Stimulated activated CD4-positive, alpha-beta T cell treated with anti-CD3 and anti-CD28 coated beads, Interleukin-1b, Interleukin-23, amount 100 ng/mL, for 24 hours (primary cell): Measurements from ENCODE around the gene FN1.

Source experiments
- DNase-seq, 4 experiments: peaks; one replicate each; pipeline ENCODE4 v3.0.0-alpha.2; 2020; ENCODE audit warnings: low read depth in 4 of 4, low spot score in 1 of 4

FN1 gene

DNA sequence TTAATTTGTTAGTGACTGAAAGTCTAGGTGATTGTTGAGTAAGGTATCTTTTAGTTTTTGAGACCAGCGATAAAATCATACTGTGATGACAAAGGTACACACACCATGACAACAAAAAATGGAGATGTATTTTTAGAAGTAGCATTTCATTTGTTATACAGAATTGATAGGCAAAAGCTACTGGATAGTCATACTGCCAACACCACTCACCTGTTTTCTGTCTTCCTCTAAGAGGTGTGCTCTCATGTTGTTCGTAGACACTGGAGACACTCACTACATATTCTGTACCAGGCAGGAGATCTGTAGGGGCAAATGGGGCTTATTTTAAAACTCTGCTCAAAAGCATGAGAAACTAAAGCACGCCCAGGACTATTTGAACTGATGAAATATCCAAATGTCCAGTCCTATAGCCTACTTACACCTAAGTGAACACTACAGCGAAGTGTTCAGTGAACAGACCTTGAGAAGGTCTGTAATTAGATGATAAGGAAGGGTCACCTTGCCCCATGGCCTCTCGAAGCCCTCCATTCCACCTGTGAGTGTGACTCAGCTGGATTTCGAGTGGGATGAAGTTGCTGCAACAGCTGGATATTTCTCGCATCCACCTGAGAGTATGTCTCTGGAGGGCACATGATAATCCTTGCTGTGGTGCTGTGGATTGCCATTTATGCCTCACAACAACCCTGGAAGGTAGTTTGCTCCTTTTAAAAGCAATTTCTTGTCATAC is 47.7 kb downstream of the FN1 start:
- DNase-seq: no peak

DNA sequence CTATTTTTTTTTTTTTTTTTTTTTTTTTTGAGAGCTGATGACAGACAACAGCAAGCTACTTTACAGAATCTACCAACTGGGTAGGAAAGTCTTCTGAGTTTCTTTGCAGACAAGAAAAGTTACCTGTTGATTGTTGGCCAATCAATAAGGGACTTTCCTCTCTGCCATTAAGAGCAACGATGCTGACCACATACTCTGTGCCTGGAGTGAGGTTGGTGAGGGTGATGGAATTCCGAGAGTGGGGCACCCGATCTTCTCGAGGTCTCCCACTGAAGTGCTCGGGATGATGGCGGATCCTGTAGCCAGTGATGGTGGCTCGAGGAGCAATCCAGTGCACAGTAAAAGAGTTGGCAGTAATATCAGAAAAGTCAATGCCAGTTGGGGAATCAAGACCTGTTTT is 49.3 kb downstream of the FN1 start:
- no peak for DNase-seq

DNA sequence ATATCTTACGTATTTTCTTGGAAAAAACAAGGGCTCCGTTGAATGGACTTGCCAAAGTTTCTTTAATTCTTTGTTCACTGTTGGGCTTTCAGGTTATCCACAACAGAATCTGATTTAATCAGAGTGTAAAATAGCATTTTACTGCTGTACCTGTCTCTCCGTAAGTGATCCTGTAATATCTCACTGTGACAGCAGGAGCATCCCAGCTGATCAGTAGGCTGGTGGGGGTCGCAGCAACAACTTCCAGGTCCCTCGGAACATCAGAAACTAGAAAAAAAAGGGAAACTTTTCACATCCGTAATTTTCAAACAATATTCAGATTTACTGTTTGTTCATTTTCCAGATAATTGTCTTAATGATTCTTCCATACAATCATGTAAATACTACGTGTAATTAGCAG is 51.2 kb downstream of the FN1 start:
- DNase-seq: no peak

DNA sequence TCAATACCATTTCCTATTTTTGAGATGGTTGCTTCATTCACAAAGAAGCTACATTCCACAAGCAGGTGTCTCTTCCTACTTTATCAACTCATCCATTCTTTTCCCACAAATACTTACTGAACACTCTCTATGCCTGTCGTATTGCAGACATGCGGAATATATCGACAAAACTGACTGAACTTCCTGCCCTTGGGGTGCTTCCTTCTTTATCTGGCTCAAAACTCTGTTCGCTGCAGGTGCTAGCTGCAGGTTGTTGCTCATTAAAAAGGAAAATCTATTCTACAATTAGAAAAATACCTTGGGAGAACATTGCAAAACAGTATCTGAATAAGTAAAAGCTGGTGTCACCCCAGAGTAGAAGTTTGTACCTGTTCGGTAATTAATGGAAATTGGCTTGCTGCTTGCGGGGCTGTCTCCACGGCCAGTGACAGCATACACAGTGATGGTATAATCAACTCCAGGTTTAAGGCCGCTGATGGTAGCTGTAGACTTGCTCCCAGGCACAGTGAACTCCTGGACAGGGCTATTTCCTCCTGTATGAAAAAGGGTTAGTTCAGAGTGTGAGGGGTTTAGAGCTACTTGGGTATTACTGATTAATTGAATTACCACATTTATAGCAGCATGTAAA is 52.1 kb downstream of the FN1 start:
- no peak for DNase-seq

DNA sequence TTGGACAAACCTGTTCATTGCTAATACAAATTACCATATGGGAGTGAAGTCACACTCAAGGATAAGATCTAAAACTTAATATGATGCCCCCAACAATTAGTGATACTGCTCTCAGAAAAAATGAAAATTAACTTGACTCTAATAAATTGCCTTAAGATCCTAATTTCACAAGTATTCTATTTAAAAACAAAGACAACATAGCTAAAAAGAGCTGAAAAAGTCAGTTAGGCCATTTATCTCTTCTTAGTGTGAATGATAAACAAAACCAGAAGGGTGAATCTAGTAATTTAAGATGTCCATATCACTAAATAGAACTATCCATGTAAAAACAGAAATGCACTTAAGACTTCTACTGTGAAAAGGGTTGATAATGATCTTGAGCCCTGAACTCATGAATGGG is 53.4 kb downstream of the FN1 start:
- no peak for DNase-seq

DNA sequence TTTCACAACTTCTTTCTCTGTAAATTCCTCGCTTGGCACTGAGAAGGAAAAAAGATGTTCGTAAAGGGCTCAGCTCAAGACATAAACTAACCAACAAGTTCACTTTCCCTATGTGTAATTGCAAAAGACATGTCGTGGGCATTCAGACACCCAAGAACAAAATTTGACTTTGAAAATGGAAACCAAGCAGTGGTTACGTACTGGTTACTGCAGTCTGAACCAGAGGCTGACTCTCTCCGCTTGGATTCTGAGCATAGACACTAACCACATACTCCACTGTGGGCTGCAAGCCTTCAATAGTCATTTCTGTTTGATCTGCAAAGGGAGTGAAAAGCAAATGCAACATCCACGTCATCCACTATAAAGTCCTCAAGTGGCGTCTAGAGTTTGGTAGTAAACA is 53.9 kb downstream of the FN1 start:
- no peak for DNase-seq

DNA sequence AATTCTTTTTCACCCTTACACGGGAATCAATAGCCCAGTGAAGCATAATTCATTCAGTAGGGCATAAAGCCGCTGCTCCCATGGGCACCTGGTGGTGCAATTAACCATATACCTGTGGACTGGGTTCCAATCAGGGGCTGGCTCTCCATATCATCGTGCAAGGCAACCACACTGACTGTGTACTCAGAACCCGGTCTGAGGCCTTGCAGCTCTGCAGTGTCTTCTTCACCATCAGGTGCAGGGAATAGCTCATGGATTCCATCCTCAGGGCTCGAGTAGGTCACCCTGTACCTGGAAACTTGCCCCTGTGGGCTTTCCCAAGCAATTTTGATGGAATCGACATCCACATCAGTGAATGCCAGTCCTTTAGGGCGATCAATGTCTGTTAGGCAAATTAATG is 55.2 kb downstream of the FN1 start:
- no peak for DNase-seq

DNA sequence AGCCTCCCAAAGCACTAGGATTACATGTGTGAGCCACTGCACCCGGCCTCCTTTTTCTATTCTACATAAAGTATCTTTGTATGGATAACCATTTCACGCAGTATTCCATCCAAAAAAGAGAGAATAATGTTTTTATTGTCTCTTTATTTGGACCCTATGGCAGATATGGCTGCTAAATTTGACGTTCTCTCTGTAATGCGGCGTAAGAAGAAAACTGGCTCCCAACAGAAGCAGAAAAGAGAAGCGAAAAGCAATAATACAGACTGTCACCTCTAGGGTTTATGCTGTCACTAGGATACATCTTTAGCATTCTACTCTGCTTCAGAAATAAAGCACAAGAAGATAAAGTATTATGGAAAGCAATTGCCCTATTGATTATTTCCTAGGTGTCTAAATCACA is 55.9 kb downstream of the FN1 start:
- no peak for DNase-seq

DNA sequence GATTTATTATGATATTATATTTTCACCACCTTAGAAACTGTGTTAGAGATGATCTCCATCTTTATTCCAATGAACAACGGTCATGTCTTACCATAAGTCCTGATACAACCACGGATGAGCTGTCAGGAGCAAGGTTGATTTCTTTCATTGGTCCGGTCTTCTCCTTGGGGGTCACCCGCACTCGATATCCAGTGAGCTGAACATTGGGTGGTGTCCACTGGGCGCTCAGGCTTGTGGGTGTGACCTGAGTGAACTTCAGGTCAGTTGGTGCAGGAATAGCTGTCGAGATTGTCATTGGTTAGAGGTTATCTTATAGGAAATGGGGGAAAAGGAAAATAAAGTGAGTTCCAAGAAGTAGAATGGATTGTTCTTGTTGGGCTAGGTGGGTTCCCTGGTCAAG is 56.8 kb downstream of the FN1 start:
- no peak for DNase-seq

DNA sequence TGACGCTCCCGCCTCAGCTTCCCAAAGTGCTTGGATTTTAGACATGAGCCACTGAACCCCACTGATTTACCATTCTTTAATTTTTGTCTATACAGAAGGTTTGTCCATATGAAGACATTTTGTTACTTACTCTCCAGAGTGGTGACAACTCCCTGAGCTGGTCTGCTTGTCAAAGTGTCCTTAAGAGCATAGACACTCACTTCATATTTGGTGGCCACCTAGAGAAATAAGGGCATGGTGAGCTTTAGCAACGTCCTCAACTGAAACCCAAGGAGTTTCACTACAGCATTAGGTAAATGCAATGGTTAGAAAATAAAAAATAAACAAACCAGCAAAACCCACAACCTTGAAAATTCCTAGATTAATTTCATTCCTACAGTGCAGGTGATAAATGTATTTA is 57.8 kb downstream of the FN1 start:
- DNase-seq: no peak

DNA sequence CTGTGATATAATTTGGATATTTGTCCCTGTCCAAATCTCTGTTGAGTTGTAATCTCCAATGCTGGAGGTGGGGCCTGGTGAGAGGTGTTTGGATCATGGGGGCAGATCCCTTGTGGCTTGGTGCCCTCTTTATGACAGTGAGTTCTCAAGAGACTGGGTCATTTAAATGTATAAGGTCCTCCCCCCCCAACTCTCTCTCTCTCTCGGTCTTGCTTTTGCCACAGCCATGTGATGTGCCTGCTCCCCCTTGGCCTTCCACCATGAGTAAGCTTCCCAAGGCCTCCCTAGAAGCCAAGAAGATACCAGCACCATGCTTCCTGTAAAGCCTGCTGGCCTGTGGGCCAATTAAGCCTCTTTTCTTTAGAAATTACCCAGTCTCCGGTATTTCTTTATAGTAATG is 58.6 kb downstream of the FN1 start:
- DNase-seq: no peak

DNA sequence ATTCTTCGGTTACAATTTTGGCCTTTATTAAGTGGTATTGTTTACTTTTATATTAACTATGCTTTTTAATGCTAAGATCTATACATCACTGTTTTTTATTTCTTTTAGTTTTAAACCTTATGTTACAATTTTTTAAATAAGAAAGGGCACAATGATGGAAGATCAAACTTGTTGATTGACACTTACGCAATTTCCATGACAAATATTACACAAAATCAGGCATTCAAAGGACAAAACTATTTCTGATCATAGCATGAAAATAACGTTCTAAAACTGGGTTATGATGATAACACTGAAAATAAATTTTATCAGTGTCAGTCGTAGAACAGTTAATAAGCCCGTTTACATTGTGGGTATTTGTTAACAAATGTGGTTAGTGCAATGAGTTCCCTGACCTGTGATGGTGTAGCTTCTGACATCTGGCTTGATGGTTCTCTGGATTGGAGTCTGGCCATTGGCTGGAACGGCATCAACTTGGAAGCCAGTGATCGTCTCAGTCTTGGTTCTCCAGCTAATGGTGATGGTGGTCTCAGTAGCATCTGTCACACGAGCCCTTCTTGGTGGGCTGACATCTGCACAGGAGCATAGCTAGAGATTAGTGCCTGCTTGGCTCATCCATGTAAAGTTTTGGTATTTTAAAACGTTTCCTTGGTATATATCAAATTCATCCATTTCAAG is 59.6 kb downstream of the FN1 start:
- no peak for DNase-seq

DNA sequence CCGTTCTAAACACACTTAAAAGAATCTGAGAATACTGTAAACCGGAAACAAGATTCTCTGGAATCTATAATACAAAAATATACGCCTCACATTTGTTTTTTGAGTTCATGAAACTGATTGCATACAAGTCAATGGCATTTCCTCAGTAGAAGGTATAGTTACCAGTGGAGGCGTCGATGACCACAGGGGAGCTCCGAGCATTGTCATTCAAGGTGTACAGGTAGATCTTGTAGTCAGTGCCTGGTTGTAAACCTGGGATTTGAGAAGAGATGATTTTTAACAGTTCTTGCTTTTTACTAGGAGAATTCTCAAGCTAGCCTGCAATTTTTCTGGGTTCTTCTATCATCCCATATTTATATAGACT is 60.4 kb downstream of the FN1 start:
- DNase-seq: no peak

DNA sequence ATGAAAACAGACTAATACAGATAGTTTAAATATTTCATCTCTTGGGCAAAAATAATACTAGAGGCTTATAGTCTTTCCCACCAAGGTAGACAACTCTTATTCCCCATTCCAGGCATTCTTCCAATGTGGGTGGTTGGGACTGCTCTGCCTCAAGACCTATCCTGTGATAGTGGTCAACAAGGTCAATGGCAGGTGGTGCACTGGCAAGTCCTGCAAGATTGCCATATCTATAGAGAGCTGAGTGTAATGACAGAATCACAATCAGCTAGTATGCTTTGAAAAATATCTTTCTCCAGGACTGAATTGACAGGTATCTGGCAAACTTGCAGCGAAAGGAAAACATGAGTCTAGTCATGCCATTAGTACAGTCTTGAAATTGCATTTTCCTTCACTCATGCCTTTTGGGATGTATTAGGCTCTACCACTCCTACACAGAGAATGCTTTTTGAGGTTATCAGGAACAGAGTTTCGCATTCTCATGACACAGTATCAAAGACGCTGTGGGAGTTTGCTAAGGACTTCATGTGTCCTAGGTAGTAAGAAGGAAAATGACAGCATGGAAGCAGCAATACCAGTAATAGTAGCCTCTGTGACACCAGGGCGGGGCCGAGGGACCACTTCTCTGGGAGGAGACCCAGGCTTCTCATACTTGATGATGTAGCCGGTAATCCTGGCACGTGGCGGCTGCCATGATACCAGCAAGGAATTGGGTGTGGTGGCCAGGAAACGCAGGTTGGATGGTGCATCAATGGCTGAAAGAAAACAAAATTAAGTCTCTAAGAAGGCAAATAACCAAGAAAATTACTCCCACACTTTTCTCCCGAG is 61.0 kb downstream of the FN1 start:
- no peak for DNase-seq

DNA sequence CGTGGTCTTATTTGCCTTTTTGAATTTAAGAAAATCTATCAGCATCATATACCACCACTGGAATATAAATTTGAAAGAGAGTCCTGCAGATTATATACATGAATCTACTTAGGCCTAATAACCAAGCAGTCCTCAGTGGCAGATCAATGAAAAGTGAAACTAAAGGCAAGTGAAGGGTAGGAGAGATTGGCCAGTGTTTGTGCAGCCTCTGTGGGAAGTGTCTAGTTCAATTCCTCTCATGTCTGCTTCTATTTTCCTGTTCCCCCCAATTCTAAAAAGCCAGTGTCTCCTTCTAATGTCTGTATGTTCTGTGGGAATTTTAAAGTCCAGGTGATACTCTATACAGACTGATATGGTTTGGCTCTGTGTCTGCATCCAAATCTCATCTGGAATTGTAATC is 61.9 kb downstream of the FN1 start:
- no peak for DNase-seq

DNA sequence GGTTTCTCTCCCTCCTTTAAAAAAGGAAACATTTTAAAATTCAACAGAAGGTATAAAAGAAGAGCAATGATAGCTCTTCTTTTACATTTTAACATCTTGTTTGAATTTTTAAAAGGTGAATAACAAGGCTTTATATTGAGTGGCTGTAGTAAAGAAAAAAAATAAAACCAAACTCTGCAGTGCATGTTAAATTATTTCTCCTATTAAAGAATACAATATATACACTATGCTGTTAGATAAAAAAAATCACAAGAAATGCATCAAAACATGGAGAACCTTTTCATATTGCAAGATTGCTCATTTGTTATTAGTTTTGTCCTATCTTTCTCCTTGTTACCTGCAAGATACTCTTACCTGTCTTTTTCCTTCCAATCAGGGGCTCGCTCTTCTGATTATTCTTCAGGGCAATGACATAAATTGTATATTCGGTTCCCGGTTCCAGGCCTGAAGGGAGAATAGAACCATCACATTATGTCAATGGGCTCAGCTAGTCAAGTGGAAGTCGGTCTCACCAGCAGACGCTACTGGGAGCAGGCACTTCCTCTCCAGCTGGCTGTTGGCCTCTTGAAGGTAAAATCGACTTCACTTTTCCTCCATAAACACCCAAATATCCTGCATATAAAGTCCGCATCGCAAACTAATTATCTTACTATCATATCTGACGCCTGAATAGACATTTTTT is 62.8 kb downstream of the FN1 start:
- no peak for DNase-seq

DNA sequence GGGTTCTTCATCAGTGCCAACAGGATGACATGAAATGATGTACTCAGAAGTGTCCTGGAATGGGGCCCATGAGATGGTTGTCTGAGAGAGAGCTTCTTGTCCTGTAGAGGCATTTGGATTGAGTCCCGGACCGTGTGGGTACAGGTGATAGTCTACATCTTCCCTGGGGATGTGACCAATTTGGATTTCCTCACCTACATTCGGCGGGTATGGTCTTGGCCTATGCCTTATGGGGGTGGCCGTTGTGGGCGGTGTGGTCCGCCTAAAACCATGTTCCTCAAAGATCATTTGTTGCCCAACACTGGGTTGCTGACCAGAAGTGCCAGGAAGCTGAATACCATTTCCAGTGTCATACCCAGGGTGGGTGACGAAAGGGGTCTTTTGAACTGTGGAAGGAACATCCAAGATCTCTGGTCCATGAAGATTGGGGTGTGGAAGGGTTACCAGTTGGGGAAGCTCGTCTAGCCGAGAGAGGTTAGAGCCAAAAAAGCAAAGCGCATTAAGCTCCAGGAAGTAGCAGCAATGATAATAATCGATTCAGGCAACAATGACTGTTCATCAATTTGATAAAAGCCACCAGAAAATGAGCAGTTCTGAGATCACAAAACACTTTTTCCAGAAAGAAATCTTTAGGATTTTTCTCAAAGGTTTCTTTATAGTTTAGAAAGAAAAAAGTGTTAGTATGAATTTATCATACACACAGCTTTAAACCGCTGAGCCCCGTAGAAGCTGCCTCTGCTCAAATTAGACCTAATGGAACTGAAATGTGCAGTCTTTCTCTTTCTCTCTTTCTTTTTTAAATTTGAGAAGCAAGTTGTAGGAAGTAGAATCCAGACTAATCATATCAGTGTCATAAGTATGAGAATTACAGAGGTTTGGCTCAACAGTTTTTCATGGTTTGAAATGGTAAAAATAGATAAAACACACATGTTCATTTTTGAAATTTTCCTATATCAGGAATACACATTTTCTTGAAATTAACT is 63.7 kb downstream of the FN1 start:
- DNase-seq: no peak

DNA sequence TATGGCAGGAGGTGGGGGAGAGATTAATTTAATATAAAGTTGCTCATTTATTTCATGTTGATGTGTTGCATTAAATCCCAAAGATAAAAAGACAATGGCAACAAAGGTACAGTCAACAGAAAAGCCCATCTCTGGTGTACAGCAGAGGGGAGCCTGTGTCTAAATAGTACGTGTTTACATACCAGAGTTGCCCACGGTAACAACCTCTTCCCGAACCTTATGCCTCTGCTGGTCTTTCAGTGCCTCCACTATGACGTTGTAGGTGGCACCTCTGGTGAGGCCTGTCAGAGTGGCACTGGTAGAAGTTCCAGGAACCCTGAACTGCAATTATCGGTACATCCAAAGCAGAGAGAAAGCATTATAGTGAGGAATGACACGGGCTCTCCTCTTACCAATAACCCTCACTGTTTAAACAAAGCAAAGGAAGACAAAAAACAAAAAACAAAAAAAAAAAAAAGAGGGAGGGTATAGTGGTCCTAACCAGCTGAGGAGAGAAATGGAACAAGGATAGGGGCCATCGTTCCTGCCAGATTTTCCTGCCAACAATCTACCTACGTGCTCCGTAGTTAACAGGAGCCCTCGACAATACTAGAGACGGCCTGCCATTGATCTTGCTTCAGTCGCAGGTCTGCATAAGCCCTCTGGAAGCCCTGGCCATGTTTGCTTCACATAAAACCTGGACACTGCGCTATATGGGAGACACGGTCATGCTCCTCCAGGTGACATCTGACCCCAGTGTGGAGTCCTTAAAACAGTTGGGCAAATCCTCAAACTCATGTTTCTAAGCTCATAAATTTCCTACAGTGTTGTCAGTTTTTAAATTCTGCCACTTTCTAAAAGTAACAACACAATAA is 65.5 kb downstream of the FN1 start:
- no peak for DNase-seq

DNA sequence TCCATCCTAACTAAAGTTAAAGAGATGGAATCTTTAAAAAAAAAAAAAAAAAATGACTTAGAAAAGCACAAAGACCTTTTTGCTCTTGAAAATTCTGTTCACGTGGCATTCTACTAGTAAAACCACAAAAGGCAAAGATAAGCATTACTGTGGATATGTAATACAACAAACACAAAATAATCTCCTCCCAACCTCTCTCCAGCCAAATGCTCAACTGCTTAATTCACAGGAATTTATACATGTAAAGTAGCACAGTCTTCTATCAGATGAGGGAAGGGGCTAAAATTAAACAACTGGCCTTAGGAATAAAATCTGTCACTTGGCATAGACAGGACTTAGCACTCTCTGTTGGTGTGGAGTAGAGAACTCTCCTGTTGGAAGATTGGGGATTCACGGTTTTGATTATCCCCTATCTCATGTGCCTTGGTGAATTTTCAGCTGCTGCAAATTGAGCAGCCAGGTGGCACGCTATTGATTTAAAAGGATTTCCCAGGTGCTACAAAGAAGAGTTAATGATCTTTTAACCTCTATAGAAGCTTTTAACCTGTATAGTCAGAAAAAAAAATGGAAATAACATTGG is 66.6 kb downstream of the FN1 start:
- DNase-seq: no peak
